GM12801 (cell line): Measurements from ENCODE around the gene ALDH3A1.

Experiments
- TF ChIP-seq, protein P1 (sequence below): IDR thresholded peaks from one replicate; pipeline ENCODE4 v1.5.1; 2011; ENCODE audit warnings: control low read depth; ENCODE audit not compliant: insufficient read length; ENCODE audit errors: extremely low read depth

Gene ALDH3A1

GRCh38 chr17:19747829-19748806 lies at the start of gene ALDH3A1:
Gene ALDH3A1, minus strand, starts transcription at chr17:19748298. Its CDS starts 3,169 bp downstream, at chr17:19745129.
- TF ChIP-seq, protein P1, sequence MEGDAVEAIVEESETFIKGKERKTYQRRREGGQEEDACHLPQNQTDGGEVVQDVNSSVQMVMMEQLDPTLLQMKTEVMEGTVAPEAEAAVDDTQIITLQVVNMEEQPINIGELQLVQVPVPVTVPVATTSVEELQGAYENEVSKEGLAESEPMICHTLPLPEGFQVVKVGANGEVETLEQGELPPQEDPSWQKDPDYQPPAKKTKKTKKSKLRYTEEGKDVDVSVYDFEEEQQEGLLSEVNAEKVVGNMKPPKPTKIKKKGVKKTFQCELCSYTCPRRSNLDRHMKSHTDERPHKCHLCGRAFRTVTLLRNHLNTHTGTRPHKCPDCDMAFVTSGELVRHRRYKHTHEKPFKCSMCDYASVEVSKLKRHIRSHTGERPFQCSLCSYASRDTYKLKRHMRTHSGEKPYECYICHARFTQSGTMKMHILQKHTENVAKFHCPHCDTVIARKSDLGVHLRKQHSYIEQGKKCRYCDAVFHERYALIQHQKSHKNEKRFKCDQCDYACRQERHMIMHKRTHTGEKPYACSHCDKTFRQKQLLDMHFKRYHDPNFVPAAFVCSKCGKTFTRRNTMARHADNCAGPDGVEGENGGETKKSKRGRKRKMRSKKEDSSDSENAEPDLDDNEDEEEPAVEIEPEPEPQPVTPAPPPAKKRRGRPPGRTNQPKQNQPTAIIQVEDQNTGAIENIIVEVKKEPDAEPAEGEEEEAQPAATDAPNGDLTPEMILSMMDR, result no peak

- TF ChIP-seq, protein P1, result no peak
Measured at GRCh38 chr17:19796457-19796856, 48.4 kb upstream of the ALDH3A1 start.

DNA sequence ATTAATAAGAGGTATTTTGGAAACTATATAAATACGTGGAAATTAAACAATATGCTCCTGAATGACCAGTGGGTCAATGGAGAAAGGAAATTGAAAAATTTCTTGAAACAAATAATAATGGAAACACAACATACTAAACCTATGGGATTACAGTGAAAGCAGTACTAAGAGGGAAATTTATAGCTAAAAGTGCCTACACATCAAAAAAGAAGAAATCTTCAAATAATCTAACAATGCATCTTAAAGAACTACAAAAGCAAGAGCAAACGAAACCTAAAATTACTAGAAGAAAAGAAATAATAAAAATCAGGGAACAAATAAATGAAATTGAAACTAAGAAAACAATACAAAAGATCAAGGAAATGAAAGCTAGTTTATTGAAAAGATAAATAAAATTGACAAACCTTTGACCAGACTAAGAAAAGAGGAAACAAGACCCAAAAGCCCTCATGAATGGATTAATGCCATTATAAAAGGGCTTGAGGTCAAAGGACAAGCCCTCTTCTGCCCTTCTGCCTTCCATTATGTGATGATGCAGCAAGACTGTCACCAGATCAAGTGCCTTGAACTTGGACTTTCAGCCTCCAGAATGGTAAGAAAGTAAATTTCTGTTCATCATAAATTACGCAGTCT lies 43.9 kb upstream of the ALDH3A1 start:
- TF ChIP-seq, protein P1, result no peak

GRCh38 chr17:19787733-19788357 lies 39.7 kb upstream of the ALDH3A1 start:
- TF ChIP-seq, protein P1, result no peak

- TF ChIP-seq, protein P1, result no peak
Measured at GRCh38 chr17:19785854-19786253, 37.8 kb upstream of the ALDH3A1 start.

GRCh38 chr17:19781488-19782458 lies 33.7 kb upstream of the ALDH3A1 start:
- TF ChIP-seq, protein P1, result no peak
